ENCODE data around the gene COL25A1.

Gene COL25A1

DNA sequence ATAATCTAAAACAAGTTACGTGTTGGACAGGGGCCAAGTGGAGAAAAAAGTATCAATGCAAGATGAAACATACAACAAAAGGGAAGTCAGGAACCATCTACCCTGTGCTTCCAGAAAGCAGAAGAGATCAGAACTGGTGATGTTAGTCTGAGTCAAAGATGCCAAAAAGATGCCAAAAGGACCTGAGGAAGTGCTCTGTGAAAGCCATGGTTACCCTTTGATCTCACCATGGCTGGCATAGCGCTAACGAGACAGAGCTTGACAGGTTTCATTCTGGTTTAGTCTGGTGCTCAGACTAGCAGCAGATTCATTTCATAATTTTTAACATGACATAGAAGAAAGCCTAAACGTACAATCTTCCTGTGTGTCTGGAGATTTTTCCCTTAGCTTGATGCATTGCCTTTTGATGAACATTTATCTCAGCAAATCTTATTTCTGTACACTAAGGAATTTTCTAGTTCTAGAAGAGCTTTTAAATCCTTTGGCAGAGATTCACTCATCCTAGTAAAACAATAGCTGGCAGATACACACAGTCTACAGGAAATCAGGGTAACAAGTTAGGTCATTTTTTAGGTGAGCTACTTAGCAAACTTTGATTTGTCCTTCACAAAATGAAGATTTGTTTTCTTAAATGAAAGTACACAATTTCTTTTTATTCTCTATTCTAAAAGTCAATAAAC is 87.7 kb downstream of the COL25A1 start:
- DNase-seq = no peak

DNA sequence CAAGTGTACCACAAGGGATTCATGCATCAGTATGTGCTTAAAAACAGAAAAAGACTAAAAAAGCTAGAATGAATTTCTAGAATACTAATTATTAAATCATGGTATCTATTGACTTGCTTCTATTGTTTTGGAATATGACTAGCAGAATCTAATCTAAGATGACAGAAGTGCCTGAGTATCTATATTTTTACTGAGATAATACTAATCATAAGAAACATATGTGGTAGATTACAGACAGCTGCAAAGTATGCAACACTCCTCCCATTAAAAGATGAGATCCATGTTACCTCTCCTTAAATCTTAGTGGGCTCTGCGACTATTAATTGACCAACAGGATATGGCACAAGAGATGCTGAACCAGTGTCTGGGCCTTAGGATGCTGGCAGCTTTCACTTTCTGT is 89.4 kb downstream of the COL25A1 start:
- DNase-seq = no peak

DNA sequence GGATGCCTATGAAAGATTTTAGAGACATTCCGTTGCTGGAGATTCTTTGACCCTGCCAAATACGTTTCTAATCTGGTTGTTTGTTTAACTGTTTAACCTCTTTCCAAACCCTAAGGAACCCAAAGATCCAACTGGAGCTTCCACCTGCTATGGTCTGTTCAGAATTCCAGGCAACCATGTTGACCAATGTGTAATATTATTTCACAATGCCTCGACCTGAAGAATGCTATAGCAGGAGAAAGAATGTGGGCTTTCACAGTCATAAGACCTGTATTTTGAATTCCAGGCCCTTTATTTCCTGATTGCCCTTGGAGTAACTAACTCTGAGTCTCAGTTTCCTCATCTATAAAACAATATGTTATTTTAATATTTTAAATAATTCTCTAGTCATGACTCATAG is 90.8 kb downstream of the COL25A1 start:
- no peak for DNase-seq

DNA sequence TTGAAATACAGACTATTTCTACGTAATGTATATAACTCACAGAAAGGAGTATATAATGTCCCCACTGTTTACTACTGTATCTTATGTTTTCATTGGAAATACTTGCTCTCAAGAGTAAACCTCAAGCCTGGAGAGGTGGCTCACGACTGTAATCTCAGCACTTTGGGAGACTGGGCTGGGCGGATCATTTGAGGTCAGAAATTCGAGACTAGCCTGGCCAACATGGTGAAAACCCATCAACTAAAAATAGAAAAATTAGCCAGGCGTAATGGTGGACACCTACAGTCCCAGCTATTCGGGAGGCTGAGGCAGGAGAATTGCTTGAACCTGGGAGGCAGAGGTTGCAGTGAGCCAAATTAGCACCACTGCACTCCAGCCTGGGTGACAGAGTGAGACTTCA is 92.8 kb downstream of the COL25A1 start:
- no peak for DNase-seq

DNA sequence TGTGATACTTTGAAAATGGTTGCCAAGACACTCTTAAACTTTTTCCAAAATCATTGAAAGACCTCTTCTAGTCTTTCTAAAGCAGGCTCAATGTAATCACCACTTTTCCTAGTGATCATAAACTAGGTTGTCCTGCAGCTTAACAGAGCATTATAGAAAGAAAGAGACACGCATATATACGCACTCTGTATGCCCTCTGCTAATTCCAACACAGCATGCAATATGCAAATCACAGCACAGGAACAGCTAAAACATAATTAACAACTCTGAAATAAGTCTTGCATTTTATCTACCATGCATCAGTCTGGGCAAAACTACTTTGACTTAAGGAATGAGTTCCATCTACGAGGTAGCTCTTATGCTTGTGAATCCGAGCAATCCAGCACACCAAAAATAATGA is 94.6 kb downstream of the COL25A1 start:
- no peak for DNase-seq

DNA sequence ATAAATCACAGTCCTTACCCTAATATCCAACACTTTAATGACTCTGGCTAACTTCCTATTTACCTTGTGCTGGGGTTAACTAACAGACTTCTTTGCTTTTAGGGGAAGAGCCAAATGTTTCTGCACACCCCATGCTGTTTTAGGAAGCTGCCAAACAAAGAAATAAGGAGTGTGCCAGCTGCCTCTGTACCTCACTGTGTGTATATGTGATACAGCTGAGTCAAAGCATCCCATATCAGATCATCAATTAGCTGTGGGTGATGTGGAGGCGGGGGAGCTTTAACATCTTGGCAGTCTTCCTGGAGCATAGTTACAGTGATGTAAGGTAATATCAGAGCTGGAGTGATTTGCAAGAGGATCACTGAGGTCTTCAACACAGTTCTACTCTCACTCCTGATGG is 95.4 kb downstream of the COL25A1 start:
- no peak for DNase-seq

DNA sequence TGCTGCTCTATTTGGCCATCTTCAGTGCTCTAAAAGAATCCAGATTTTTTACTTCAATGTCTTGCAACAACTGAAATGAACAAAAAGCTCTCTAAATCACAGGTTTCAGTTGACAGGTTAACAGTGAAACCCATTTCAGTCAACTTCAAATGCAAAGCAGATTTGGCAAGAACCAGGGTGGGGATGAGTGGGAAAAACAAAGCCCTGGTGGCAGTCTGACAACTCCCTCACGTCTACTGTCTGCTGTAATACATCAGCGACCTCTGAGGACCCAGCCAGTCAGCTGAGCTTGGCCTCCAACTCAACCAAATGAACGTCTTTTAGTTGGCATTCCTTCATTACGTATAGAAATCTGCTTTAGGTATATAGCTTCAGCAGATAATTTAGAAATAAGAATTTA is 95.8 kb downstream of the COL25A1 start:
- DNase-seq = no peak

DNA sequence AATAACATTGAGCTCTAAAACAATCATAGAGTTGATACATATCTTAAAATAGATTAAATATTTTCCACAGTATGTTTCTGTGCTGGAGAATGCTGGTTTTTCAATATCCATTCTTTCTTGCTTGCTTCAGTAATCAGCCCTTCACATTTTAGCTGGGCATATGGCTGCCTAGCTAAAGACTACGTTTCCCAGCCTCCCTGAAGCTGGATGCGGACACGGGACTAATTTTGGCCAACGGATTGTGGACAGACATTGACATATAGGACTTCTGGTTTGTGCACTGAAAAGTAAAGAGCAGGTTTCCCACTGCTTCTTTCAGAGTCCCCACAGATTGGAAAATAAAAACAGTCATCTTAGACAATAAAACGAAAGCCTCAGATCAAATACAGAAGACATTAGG is 97.3 kb downstream of the COL25A1 start:
- no peak for DNase-seq

DNA sequence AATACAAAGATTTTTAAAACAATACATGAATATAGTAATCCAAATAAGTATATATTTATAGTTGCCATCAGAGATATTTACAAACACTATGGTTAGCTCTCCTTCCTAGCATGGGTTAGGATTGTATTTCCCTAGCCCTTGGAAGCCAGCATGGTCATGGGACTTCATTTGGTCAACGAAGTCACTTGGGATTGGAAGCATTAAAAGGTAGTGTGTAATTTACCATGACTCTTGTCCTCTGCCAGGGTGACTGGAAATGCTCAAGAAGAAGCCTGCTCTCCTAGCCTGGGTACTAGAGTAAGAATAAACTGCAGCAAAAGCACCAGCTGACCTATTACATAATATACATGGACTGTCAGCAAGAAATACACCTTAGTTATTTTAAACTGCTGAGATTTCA is 102.9 kb downstream of the COL25A1 start:
- no peak for DNase-seq

DNA sequence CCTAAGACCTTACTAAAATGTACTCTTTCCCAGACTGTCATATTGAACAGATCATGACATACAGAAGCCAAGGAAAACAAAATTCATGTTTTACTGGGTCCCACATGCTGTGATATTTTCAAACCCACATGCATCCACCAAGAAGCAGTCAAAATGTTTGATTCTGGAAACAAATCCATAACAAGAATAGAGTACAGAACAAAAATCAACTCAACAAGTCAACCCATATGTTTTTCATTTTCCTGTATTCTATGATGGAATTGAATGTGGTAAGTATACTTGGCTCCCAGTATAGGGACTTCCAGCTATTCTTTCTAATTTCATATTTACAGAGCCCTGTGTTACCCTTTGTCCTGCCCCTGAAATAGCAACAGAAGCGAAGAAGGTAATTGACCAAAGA is 106.8 kb downstream of the COL25A1 start:
- DNase-seq = no peak

DNA sequence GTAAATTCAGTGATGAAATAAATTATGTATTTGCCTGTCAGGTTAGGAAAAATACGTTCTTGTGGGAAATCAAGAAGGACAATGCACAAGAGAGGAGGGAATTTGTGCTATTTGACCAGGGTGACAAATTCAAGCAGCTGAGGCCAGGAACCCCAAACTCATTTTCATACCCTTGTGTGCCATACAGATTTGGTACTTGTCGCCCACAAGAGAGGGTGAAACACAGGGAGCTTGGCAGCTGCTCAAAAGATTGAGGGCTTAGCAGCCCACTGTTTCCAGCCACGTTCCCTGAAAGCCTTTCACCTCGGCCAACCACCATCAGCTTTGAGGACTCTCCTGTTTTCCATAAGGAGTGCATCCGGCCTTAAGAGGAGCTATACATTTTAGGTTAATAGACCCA is 111.2 kb downstream of the COL25A1 start:
- DNase-seq = no peak

DNA sequence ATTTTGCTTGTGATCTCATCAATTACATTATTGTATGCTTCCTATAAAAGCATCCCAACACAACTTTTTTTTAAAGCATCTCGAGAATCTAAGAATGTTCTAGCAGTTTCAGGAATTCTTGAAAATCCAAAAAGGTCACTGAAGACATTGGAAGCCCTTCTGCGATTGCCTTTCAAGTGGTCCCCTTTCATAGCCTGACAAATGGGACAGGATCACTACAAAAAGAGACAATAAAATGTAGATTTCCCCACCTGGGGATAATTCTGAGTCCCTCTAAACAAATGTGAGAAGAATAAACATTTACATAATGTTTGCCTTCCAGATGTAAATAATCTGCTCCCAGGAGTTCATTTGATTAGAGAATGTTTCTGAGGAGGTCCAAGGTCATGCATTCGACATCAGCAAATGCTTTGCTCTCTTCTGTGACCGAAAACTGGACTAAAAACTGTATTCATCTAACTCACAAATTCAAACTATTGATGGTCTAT is 116.0 kb downstream of the COL25A1 start:
- no peak for DNase-seq

DNA sequence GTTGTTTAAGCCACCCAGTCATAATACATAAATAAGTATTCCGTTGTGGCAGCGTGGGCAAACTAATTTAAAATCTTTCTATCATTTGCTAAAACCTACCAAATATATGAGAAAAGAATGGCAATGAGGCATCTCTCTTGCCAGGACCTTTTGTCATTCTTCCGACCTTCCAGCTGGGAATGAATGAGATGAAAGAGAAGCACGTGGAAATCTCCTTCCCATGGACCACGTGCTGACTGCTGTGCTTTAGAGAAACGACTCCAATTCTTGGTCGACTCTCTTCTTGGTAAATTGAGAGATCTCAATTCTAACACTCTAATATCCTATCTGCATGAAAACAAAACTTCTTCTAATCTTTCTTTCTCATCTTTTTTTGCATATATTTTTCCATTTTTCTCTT is 116.5 kb downstream of the COL25A1 start:
- DNase-seq = no peak

DNA sequence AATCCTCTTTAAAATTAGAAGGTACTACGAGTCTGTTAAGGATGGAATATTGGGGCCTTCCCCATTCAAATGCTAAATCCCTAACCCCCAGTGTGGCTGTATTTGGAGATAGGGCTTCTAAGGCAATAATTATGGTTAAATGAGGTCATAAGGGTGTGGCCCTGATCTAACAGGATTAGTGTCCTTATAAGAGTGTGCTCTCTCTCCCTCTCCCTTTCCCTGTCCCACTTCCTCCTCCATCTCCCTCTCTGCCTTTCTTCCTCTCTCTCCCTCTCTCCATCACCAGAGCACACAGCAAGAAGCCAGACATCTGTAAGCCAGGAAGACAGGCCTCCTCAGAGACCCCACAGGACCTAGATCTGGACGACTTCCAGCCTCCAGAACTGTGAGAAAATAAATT is 116.9 kb downstream of the COL25A1 start:
- no peak for DNase-seq

DNA sequence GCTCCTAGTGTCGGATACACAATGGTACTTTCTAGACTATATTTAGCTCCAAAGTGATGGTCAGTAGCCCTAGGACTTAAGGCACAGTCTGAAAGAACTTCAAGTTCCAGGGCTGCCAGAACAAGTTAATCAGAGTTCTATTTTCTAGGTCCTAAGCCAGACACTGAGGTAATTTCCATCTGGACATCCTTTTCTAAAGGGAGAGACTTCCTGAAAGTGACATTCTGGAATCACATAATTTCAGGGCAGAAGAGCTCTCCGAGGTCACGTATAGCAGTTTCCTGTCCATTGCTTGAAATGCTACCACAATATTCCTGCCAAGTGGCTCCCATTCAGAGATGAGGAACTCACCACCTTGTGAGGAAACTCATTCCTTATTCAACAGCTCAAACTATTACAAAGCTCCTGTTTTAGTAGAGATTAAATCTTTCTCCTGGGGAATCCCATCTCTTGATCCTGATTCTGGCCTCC is 117.9 kb downstream of the COL25A1 start:
- no peak for DNase-seq

DNA sequence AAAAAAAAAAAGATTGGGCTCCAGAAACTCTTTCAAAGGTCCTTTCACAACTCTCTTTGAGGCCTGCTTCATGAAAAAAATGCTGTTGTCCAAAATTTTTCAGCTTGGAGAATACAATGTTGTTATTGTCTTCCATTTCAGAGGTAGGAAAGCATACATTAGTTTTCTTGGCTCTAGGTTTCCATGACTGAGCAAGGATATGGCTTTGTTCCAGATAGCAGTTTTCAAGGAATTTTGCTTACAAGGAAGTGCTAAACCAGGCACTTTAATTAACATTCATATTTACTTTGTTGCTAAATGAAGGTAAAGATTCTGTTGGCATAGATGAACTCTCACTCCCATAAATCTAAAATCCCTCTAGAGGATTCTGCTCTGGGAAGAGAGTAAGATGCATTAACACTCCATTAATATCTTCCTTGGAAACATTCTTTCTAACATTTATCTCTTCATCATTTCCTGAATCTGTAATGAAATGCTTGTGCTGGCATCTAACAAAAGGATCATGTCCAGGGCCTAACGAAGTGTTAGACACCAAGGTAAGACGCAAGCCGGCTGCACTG is 118.4 kb downstream of the COL25A1 start:
- no peak for DNase-seq

DNA sequence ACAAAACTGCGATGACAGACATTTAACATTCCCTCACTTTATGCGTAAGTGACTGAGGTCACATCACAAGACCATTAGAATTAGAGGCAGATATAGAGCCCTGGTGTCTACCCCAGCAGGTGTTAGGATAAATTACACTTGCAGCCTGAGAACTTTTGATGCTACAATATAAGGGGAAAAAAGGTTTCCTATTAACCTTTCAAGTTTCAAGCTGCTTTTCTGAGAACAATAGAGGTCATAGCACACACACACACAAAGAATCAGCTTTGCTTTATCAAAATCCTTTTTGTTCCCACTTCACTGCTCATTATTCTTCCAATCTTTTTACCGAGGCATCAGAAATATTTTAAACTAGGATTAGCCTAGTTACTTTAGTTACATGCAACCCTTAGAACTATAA is 119.8 kb downstream of the COL25A1 start:
- no peak for DNase-seq

DNA sequence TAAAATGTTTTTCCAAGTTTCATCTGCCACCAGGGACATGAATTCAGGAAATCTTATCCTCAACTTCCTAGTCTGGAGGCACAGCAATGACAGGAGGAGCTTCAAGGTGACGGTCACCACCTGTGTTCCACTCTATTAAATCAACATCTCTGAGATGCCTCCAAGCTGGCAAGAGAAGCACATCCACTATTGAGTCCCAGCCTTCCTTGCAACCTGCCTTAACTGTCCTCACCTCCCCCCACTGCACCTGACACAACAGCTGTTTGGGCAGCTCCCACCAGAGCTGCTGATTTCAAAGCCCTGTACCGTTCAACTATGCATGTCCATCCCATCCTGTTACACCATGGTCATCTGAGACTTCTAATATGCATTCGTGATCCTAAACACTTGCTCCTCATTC is 123.4 kb downstream of the COL25A1 start:
- DNase-seq = no peak

DNA sequence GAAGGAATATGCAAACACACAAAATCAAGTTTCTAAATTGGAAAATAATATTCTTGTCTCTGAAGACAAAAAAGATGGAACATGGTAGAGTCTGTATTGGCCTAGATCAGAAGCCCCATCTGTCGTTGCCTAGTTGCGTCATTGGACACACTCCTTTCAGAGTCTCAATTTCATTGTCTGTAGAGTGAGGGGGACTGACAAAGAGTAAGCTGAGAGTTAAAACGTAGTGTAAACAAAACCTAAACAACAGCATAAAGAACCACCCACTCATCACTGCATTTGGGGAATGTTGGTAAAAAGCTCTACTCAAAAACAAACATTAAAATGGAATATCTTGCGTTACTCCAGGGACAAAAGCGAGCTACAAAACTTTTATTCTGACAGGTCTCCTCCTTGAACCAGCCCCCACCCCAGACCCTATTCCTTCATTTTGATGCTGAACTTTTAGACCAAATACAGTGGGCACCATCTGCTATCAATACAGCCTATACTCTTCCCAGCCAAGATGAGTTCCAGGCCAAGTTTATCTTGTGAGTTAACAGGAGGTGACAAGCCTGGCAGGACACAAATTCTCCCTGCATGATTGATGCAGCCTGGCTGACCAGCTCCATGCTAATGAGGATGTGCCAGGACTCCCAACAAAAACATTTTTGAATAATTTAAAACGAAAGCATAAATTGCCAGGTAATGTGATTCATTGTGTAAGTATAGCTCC is 125.2 kb downstream of the COL25A1 start:
- no peak for DNase-seq

DNA sequence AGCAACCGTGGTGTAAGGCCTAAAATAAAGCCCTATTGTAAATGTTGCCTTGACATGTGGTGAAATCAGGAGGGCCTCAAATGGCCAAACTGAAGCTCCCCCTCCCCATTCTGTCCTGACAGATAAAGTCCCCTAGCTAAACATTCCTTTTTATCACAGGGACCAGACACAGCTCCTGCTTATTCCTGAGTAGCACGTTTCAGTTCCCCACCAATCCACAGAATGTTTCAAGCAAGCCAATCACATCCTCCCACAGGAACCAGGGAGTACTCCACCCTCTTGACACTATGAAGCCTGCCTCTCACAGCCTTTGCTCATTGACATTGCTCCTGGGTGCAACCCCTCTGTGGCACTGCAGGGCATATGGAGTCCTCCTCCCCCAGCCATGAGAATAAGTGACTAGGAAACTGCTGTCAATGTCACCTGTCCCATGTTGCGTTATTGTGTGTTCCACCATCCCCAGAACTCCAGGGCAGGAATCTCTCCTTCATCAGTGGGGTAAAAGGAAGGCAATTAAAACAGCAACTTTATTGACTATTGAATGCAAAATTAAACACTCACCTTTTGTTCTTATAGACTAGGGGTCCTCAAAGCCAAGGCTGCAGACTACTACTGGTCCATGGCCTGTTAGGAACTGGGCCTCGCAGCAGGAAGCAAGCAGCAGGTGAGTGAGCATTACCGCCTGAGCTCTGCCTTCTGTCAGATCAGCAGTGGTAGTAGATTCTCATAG is 128.1 kb downstream of the COL25A1 start:
- no peak for DNase-seq

DNA sequence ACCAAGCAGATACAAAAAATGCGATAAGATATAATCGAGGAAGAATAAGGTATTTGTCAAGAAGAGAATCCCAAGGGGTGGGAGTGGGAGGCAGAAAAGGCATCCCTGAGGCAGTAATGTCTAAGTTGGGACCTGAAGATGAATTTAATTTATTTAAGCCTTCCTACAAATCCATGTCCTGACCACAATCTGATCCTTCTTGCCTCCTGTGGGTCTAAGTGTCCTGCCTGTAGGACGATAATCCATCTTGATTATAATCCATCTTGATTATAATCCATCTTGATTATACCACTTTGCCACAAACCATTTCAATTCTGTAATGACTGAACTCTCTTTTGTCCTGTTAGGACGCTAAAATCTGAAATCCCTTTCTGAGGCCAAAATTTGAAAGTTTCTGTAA is 130.2 kb downstream of the COL25A1 start:
- DNase-seq = no peak

DNA sequence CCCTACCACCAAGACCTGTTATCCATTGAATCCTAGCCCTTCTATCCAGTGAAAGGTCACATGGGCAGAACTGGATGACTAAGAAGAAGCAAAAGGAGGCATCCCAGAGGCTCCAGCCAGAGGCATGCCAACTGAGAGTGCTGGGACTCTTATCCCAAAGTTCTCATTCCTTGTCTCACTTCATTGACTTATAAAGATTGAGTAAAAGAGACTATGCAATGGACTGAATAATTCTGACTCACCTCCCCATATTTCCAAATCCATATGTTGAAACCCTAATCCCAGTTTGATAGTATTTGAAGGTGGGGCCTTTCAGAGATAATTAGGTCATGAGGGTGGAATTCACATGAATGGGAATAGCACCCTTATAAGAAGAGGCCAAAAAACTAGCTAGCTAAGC is 131.4 kb downstream of the COL25A1 start:
- no peak for DNase-seq

DNA sequence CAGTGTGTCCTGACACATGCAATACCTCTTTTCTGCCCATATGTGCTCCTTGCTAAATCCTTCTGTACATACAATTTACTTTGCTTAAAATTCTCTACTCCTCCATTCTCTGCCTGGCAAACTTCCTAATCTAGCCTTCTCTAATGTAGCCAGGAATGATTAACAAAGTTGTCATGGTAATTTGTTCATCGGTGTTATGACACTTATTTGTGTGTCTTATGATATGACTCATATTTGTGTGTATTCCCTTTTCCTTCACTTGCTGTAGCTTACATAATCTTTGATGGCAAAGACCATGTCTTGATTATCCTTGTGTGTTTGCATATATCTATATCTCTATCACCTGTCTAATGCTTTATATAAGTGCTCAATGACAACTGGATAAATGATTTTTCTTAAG is 133.3 kb downstream of the COL25A1 start:
- DNase-seq = no peak
